ENCODE data around the gene ATP6V0E1. TPM values are rescaled to one million over a fixed set of nuclear protein-coding genes. Genes with fewer than 3 reads are reported as not detected.
A peak's percentile ranks its signal among the peaks of the same experiment; 100 is the strongest.

ATP6V0E1 gene
- total RNA-seq, 1 experiment from 2014 or later, result 332 TPM

DNA sequence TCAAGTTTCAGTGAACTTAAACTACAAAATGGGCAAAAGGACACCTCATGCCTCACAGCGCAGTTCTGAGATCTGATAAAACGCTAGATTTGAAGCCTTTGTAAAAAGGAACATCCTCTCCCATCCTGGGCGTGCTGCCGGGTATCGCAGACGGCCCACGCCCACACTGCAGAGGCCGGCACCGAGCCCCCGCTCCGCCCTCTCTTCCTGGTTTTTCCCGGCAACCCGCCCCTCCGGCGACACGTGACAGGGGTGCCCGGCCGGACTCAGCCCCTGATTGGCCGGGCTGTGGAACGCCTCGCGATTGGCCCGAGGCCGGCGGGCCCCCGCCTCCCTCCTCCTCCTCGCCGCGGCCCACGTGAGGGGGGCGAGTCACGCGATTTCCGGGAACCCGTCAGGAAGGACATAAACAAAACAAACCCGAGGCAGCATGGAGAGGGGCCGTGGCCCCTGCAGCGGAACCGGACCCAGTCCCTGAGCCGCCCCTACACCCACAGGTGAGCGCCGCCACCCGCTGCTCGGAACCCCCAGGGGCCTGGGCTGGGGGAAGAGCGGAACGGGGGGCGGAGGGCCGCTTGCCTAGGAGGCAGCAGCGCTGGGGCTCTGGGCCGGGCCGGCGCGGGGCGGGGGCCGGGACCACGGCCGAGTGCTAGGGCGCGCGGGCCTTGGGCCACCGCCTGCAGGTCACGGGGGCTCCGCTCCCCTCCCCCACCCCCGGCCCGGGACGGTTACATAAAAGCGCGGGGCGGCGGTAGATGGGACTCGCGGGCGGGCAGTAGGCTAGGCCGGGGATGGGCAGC is 72.6 kb downstream of the ATP6V0E1 start, which contains the start of gene CREBRF:
Gene CREBRF (plus strand): TSS at position 370 of the 800 bp plus-strand sequence. CDS start 24,424 bp downstream, outside the sequence.
- DNase-seq (ENCODE audit: low read depth, low spot score) (peak; percentile 78), ATAC-seq (peak; percentile 85)
- TF ChIP-seq, protein P1, sequence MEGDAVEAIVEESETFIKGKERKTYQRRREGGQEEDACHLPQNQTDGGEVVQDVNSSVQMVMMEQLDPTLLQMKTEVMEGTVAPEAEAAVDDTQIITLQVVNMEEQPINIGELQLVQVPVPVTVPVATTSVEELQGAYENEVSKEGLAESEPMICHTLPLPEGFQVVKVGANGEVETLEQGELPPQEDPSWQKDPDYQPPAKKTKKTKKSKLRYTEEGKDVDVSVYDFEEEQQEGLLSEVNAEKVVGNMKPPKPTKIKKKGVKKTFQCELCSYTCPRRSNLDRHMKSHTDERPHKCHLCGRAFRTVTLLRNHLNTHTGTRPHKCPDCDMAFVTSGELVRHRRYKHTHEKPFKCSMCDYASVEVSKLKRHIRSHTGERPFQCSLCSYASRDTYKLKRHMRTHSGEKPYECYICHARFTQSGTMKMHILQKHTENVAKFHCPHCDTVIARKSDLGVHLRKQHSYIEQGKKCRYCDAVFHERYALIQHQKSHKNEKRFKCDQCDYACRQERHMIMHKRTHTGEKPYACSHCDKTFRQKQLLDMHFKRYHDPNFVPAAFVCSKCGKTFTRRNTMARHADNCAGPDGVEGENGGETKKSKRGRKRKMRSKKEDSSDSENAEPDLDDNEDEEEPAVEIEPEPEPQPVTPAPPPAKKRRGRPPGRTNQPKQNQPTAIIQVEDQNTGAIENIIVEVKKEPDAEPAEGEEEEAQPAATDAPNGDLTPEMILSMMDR (IDR thresholded peaks at IDR 0.05), result no peak
- TF ChIP-seq SIN3A (IDR thresholded peaks at IDR 0.05; ENCODE audit: borderline replicate concordance, insufficient read depth, low read depth, low read length) (peak; percentile 82; the same call in 1 of the 2 replicates), TCF7L2 (IDR thresholded peaks at IDR 0.05; ENCODE audit: low read depth, low read length) (no peak), POLR2AphosphoS5 (IDR thresholded peaks at IDR 0.05; ENCODE audit: low read depth, low read length) (peak; percentile 68)
- TF ChIP-seq, protein P2, sequence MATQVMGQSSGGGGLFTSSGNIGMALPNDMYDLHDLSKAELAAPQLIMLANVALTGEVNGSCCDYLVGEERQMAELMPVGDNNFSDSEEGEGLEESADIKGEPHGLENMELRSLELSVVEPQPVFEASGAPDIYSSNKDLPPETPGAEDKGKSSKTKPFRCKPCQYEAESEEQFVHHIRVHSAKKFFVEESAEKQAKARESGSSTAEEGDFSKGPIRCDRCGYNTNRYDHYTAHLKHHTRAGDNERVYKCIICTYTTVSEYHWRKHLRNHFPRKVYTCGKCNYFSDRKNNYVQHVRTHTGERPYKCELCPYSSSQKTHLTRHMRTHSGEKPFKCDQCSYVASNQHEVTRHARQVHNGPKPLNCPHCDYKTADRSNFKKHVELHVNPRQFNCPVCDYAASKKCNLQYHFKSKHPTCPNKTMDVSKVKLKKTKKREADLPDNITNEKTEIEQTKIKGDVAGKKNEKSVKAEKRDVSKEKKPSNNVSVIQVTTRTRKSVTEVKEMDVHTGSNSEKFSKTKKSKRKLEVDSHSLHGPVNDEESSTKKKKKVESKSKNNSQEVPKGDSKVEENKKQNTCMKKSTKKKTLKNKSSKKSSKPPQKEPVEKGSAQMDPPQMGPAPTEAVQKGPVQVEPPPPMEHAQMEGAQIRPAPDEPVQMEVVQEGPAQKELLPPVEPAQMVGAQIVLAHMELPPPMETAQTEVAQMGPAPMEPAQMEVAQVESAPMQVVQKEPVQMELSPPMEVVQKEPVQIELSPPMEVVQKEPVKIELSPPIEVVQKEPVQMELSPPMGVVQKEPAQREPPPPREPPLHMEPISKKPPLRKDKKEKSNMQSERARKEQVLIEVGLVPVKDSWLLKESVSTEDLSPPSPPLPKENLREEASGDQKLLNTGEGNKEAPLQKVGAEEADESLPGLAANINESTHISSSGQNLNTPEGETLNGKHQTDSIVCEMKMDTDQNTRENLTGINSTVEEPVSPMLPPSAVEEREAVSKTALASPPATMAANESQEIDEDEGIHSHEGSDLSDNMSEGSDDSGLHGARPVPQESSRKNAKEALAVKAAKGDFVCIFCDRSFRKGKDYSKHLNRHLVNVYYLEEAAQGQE (IDR thresholded peaks at IDR 0.05; ENCODE audit: insufficient read depth in 1 of 2, low read depth in 2 of 2, low read length in 1 of 2), result no peak
- no peaks in the 10 kb centered on the region for H3K27me3 ChIP-seq (ENCODE audit: control insufficient read depth, insufficient read depth, low read length)
- H3K9me3 ChIP-seq (ENCODE audit: control insufficient read depth, insufficient read depth, low read depth, low read length), result no peaks in the 10 kb centered on the region
- ChIA-PET POLR2A (interaction anchor here (0.7 kb wide), 1 partner anchor 146 kb away, joined by 3 read pairs; no protein-coding TSS in a partner anchor), CTCF (interaction anchor here (0.7 to 1.5 kb wide), 3 partner anchors 73 to 349 kb away, joined by 5 to 6 read pairs (median 6); partner anchors contain the start of gene ATP6V0E1)
- peak within 1 kb of the TSS; percentile 57 to 77 for H3K4me3 ChIP-seq (ENCODE audit: low read depth in 2 of 2, low read length in 2 of 2)
- H3K36me3 ChIP-seq (ENCODE audit: control insufficient read depth, insufficient read depth, low read length), result no peaks in the 10 kb centered on the region; the same call in 1 of the 2 replicates
- H3K4me1 ChIP-seq (ENCODE audit: control insufficient read depth, insufficient read depth, low read length), result peaks cover 24% of the 10 kb centered on the region
- intact Hi-C loops (cut with micrococcal nuclease; ENCODE audit: unreplicated experiment), result loop anchor here (10.0 kb wide), 1 partner anchor 71 kb away; the partner anchor contains the start of gene ATP6V0E1
- H3K27ac ChIP-seq (ENCODE audit: low read length), result peak within 1 kb of the TSS; percentile 94
- BruUV-seq (replicated peaks), result no TSS peak
- in situ Hi-C loops (cut with HindIII; ENCODE audit: low pct_unique_long_range_greater_than_20kb, low sequenced_read_pairs), result no loop called here

DNA sequence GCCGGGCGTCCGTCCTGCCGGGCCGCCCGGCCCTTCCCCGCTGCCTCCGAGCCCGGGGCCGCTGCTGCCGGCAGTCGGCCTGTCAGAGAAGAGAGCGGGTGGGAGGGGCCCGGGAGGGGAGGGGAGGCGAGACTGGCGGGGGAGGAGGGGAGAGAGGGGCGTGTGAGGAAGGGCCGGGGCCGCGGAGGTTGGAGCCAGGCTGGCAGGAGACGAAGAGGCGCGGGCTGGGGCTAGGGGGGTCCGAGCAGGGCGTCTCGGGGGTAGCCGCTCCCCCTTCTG is 73.2 kb downstream of the ATP6V0E1 start:
- ATAC-seq, result peak; percentile 76
- ChIA-PET CTCF (interaction anchor here (0.6 to 1.5 kb wide), 5 partner anchors 73 to 350 kb away, joined by 3 to 7 read pairs (median 6); partner anchors contain the start of gene ATP6V0E1), POLR2A (interaction anchor here (0.7 kb wide), 1 partner anchor 146 kb away, joined by 3 read pairs; no protein-coding TSS in a partner anchor)
- Histone ChIP-seq H3K9me3 (ENCODE audit: control insufficient read depth, insufficient read depth, low read depth, low read length) (no peaks in the 10 kb centered on the region), H3K4me3 (ENCODE audit: low read depth in 2 of 2, low read length in 2 of 2) (peak overlapping the region; percentile 57 to 77), H3K27me3 (ENCODE audit: control insufficient read depth, insufficient read depth, low read length) (no peaks in the 10 kb centered on the region), H3K4me1 (ENCODE audit: control insufficient read depth, insufficient read depth, low read length) (peaks cover 20% of the 10 kb centered on the region), H3K27ac (ENCODE audit: low read length) (no peak overlapping the region), H3K36me3 (ENCODE audit: control insufficient read depth, insufficient read depth, low read length) (no peaks in the 10 kb centered on the region; the same call in 1 of the 2 replicates)
- TF ChIP-seq SIN3A (IDR thresholded peaks at IDR 0.05; ENCODE audit: borderline replicate concordance, insufficient read depth, low read depth, low read length), result peak; percentile 96; the same call in 1 of the 2 replicates
- no peak for TF ChIP-seq TCF7L2 (IDR thresholded peaks at IDR 0.05; ENCODE audit: low read depth, low read length)
- in situ Hi-C loops (cut with HindIII; ENCODE audit: low pct_unique_long_range_greater_than_20kb, low sequenced_read_pairs), result no loop called here
- BruUV-seq (replicated peaks), result no TSS peak
- intact Hi-C loops (cut with micrococcal nuclease; ENCODE audit: unreplicated experiment), result loop anchor here (10.0 kb wide), 1 partner anchor 72 kb away; the partner anchor contains the start of gene ATP6V0E1
- DNase-seq (ENCODE audit: low read depth, low spot score), result no peak
